RWPE2 (cell line): ENCODE results near the gene TMEM132D.

Experiments used
- ATAC-seq: fragments of 200-7000 bp; cut with Tn5 transposase; 3 replicates; pipeline ENCODE4 v1.9.1; 2021; ENCODE audit warnings: low read depth
- DNase-seq: peaks from one replicate; pipeline ENCODE4 v3.0.0-alpha.2; 2020; ENCODE audit warnings: low spot score
- H3K27ac ChIP-seq: fragments of 450-650 bp; 2 replicates; pipeline ENCODE4 v1.5.1; 2017; ENCODE audit warnings: mild to moderate bottlenecking; ENCODE audit not compliant: poor library complexity, severe bottlenecking
- H3K27me3 ChIP-seq: fragments of 250-450 bp; sonication (Bioruptor Pico); 2 replicates; pipeline ENCODE4 v1.5.1; 2021; ENCODE audit warnings: mild to moderate bottlenecking, moderate library complexity; ENCODE audit not compliant: insufficient read depth, poor library complexity, severe bottlenecking
- H3K36me3 ChIP-seq: fragments of 250-450 bp; sonication (Bioruptor Pico); 2 replicates; pipeline ENCODE4 v1.5.1; 2020; ENCODE audit warnings: low read depth, mild to moderate bottlenecking, moderate library complexity
- H3K4me1 ChIP-seq: fragments of 250-450 bp; sonication (Bioruptor Pico); 2 replicates; pipeline ENCODE4 v1.5.1; 2021; ENCODE audit warnings: mild to moderate bottlenecking, moderate library complexity; ENCODE audit not compliant: insufficient read depth, poor library complexity, severe bottlenecking
- H3K4me3 ChIP-seq: fragments of 250-450 bp; sonication (Bioruptor Pico); 2 replicates; pipeline ENCODE4 v1.5.1; 2021; ENCODE audit warnings: mild to moderate bottlenecking, moderate library complexity; ENCODE audit not compliant: severe bottlenecking
- H3K9me3 ChIP-seq: fragments of 250-450 bp; sonication (Bioruptor Pico); 2 replicates; pipeline ENCODE4 v1.5.1; 2021; ENCODE audit warnings: mild to moderate bottlenecking, moderate library complexity; ENCODE audit not compliant: severe bottlenecking
- TF ChIP-seq, protein P1 (sequence below): fragments of 450-650 bp; IDR thresholded peaks from one replicate; pipeline ENCODE4 v1.5.1; 2017; ENCODE audit warnings: mild to moderate bottlenecking, moderate library complexity; ENCODE audit not compliant: poor library complexity, severe bottlenecking

The TMEM132D gene

DNA sequence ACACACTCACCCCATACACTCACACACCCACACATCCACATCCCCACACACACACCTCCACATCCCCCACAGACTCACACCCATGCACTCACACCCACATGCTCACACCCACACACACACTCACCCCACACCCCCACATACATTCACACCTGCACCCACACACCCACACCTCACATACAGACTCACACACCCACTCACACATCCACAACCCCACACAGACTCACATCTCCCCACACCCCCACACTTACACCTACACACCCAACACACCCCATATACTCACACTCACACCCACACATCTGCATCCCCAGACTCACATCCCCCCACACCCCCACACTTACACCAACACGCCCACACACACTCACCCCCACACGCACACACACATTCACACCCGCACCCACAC is 878.8 kb downstream of the TMEM132D start:
- no peaks in the 10 kb centered on the region for H3K36me3 ChIP-seq
- TF ChIP-seq, protein P1, sequence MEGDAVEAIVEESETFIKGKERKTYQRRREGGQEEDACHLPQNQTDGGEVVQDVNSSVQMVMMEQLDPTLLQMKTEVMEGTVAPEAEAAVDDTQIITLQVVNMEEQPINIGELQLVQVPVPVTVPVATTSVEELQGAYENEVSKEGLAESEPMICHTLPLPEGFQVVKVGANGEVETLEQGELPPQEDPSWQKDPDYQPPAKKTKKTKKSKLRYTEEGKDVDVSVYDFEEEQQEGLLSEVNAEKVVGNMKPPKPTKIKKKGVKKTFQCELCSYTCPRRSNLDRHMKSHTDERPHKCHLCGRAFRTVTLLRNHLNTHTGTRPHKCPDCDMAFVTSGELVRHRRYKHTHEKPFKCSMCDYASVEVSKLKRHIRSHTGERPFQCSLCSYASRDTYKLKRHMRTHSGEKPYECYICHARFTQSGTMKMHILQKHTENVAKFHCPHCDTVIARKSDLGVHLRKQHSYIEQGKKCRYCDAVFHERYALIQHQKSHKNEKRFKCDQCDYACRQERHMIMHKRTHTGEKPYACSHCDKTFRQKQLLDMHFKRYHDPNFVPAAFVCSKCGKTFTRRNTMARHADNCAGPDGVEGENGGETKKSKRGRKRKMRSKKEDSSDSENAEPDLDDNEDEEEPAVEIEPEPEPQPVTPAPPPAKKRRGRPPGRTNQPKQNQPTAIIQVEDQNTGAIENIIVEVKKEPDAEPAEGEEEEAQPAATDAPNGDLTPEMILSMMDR = no peak
- H3K9me3 ChIP-seq = no peaks in the 10 kb centered on the region
- H3K4me3 ChIP-seq = no peak overlapping the region
- H3K27me3 ChIP-seq = no peaks in the 10 kb centered on the region
- H3K4me1 ChIP-seq = no peaks in the 10 kb centered on the region
- DNase-seq = no peak
- H3K27ac ChIP-seq = no peak overlapping the region
- no peak for ATAC-seq
